ENCODE measurements around the gene GINS1.

GINS1 gene

GRCh38 chr20:25457886-25458680 is 50.6 kb downstream of the GINS1 start:
- Histone ChIP-seq H3K4me1 (ENCODE audit: insufficient read depth, insufficient read length) (no peaks in the 10 kb centered on the region), H3K36me3 (ENCODE audit: insufficient read depth, insufficient read length, low read length) (peaks cover 64% of the 10 kb centered on the region), H3K9me3 (ENCODE audit: insufficient read depth, low read length) (no peaks in the 10 kb centered on the region), H3K27me3 (ENCODE audit: insufficient read depth, insufficient read length) (no peaks in the 10 kb centered on the region), H3K9ac (ENCODE audit: insufficient read length, low read depth) (no peak overlapping the region), H3K4me3 (ENCODE audit: insufficient read length, low read depth) (no peak overlapping the region)
- no peak for DNase-seq (ENCODE audit: low read depth, low spot score)
- TF ChIP-seq SUZ12 (IDR thresholded peaks at IDR 0.05; ENCODE audit: extremely low read depth, insufficient read depth, insufficient read length): no peak

- DNase-seq (ENCODE audit: low read depth, low spot score): no peak
- no peaks in the 10 kb centered on the region for H3K9me3 ChIP-seq (ENCODE audit: insufficient read depth, low read length)
- H3K36me3 ChIP-seq (ENCODE audit: insufficient read depth, insufficient read length, low read length): peaks cover 62% of the 10 kb centered on the region
- H3K27me3 ChIP-seq (ENCODE audit: insufficient read depth, insufficient read length): no peaks in the 10 kb centered on the region
- H3K4me3 ChIP-seq (ENCODE audit: insufficient read length, low read depth): no peak overlapping the region
- no peak overlapping the region for H3K9ac ChIP-seq (ENCODE audit: insufficient read length, low read depth)
- no peak for TF ChIP-seq YY1 (IDR thresholded peaks at IDR 0.05; ENCODE audit: insufficient read depth, insufficient read length)
- TF ChIP-seq ZNF274 (IDR thresholded peaks at IDR 0.05; ENCODE audit: low read depth, low read length): no peak
- no peak for TF ChIP-seq SUZ12 (IDR thresholded peaks at IDR 0.05; ENCODE audit: extremely low read depth, insufficient read depth, insufficient read length)
- no peaks in the 10 kb centered on the region for H3K4me1 ChIP-seq (ENCODE audit: insufficient read depth, insufficient read length)
These were observed 51.8 kb downstream of the GINS1 start for GRCh38 chr20:25459111-25459830.

GRCh38 chr20:25459916-25460535 is 52.6 kb downstream of the GINS1 start:
- H3K4me3 ChIP-seq (ENCODE audit: insufficient read length, low read depth): no peak overlapping the region
- DNase-seq (ENCODE audit: low read depth, low spot score): no peak
- peaks cover 62% of the 10 kb centered on the region for H3K36me3 ChIP-seq (ENCODE audit: insufficient read depth, insufficient read length, low read length)
- H3K9ac ChIP-seq (ENCODE audit: insufficient read length, low read depth): no peak overlapping the region
- H3K4me1 ChIP-seq (ENCODE audit: insufficient read depth, insufficient read length): no peaks in the 10 kb centered on the region
- TF ChIP-seq YY1 (IDR thresholded peaks at IDR 0.05; ENCODE audit: insufficient read depth, insufficient read length) (no peak), SUZ12 (IDR thresholded peaks at IDR 0.05; ENCODE audit: extremely low read depth, insufficient read depth, insufficient read length) (no peak), ZNF274 (IDR thresholded peaks at IDR 0.05; ENCODE audit: low read depth, low read length) (no peak)
- H3K27me3 ChIP-seq (ENCODE audit: insufficient read depth, insufficient read length): no peaks in the 10 kb centered on the region
- no peaks in the 10 kb centered on the region for H3K9me3 ChIP-seq (ENCODE audit: insufficient read depth, low read length)

GRCh38 chr20:25460566-25461280 is 53.2 kb downstream of the GINS1 start:
- TF ChIP-seq YY1 (IDR thresholded peaks at IDR 0.05; ENCODE audit: insufficient read depth, insufficient read length): no peak
- no peak for TF ChIP-seq SUZ12 (IDR thresholded peaks at IDR 0.05; ENCODE audit: extremely low read depth, insufficient read depth, insufficient read length)
- no peak for TF ChIP-seq ZNF274 (IDR thresholded peaks at IDR 0.05; ENCODE audit: low read depth, low read length)
- Histone ChIP-seq H3K4me3 (ENCODE audit: insufficient read length, low read depth) (no peak overlapping the region), H3K9me3 (ENCODE audit: insufficient read depth, low read length) (no peaks in the 10 kb centered on the region), H3K9ac (ENCODE audit: insufficient read length, low read depth) (no peak overlapping the region), H3K36me3 (ENCODE audit: insufficient read depth, insufficient read length, low read length) (peaks cover 62% of the 10 kb centered on the region), H3K27me3 (ENCODE audit: insufficient read depth, insufficient read length) (no peaks in the 10 kb centered on the region), H3K4me1 (ENCODE audit: insufficient read depth, insufficient read length) (no peaks in the 10 kb centered on the region)
- no peak for DNase-seq (ENCODE audit: low read depth, low spot score)

GRCh38 chr20:25461281-25461650 is 53.8 kb downstream of the GINS1 start:
- TF ChIP-seq ZNF274 (IDR thresholded peaks at IDR 0.05; ENCODE audit: low read depth, low read length): no peak
- TF ChIP-seq SUZ12 (IDR thresholded peaks at IDR 0.05; ENCODE audit: extremely low read depth, insufficient read depth, insufficient read length): no peak
- TF ChIP-seq YY1 (IDR thresholded peaks at IDR 0.05; ENCODE audit: insufficient read depth, insufficient read length): no peak
- Histone ChIP-seq H3K9ac (ENCODE audit: insufficient read length, low read depth) (no peak overlapping the region), H3K9me3 (ENCODE audit: insufficient read depth, low read length) (no peaks in the 10 kb centered on the region), H3K4me3 (ENCODE audit: insufficient read length, low read depth) (no peak overlapping the region), H3K27me3 (ENCODE audit: insufficient read depth, insufficient read length) (no peaks in the 10 kb centered on the region), H3K36me3 (ENCODE audit: insufficient read depth, insufficient read length, low read length) (peaks cover 66% of the 10 kb centered on the region), H3K4me1 (ENCODE audit: insufficient read depth, insufficient read length) (no peaks in the 10 kb centered on the region)
- DNase-seq (ENCODE audit: low read depth, low spot score): no peak

GRCh38 chr20:25461786-25462545 is 54.5 kb downstream of the GINS1 start:
- H3K27me3 ChIP-seq (ENCODE audit: insufficient read depth, insufficient read length): no peaks in the 10 kb centered on the region
- no peaks in the 10 kb centered on the region for H3K9me3 ChIP-seq (ENCODE audit: insufficient read depth, low read length)
- TF ChIP-seq YY1 (IDR thresholded peaks at IDR 0.05; ENCODE audit: insufficient read depth, insufficient read length) (no peak), ZNF274 (IDR thresholded peaks at IDR 0.05; ENCODE audit: low read depth, low read length) (no peak), SUZ12 (IDR thresholded peaks at IDR 0.05; ENCODE audit: extremely low read depth, insufficient read depth, insufficient read length) (no peak)
- no peak overlapping the region for H3K9ac ChIP-seq (ENCODE audit: insufficient read length, low read depth)
- DNase-seq (ENCODE audit: low read depth, low spot score): no peak
- peaks cover 71% of the 10 kb centered on the region for H3K36me3 ChIP-seq (ENCODE audit: insufficient read depth, insufficient read length, low read length)
- H3K4me3 ChIP-seq (ENCODE audit: insufficient read length, low read depth): no peak overlapping the region
- H3K4me1 ChIP-seq (ENCODE audit: insufficient read depth, insufficient read length): no peaks in the 10 kb centered on the region
